ENCODE data around the gene GPC3. TPM values are rescaled to one million over a fixed set of nuclear protein-coding genes. Genes with fewer than 3 reads are reported as not detected.

The GPC3 gene
- total RNA-seq, 2 donors from 2014 or later, result not detected

- Mint-ChIP-seq H3K4me1 (ENCODE audit: low read depth in 2 of 2) (no peaks in the 10 kb centered on the region), H3K27me3 (peaks cover 5 to 26% of the 10 kb centered on the region in 2 donors)
Measured at GRCh38 chrX:133555782-133556458, 429.5 kb downstream of the GPC3 start.

GRCh38 chrX:133550665-133551485, 434.5 kb downstream of the GPC3 start:
- Mint-ChIP-seq H3K4me3 (no peak overlapping the region), H3K9me3 (no peaks in the 10 kb centered on the region), H3K27ac (no peak overlapping the region), H3K27me3 (peaks cover under 1 to 22% of the 10 kb centered on the region in 2 donors), H3K4me1 (ENCODE audit: low read depth in 2 of 2) (no peaks in the 10 kb centered on the region), H3K36me3 (peaks cover under 1% of the 10 kb centered on the region)
- DNase-seq (ENCODE audit: low spot score) (no peak), ATAC-seq (peak in 1 of 2 donors; percentile 24)

More at GRCh38 chrX:133555782-133556458, 429.5 kb downstream of the GPC3 start:
- H3K9me3 Mint-ChIP-seq, result no peaks in the 10 kb centered on the region
- no peak overlapping the region for H3K4me3 Mint-ChIP-seq
- H3K27ac Mint-ChIP-seq, result no peak overlapping the region
- peaks cover 5% of the 10 kb centered on the region for H3K36me3 Mint-ChIP-seq
- DNase-seq (ENCODE audit: low spot score), result no peak
- no peak for ATAC-seq

GRCh38 chrX:133549295-133549933, 436.0 kb downstream of the GPC3 start:
- no peaks in the 10 kb centered on the region for H3K9me3 Mint-ChIP-seq
- H3K27me3 Mint-ChIP-seq, result peaks cover 0 to 19% of the 10 kb centered on the region in 2 donors
- DNase-seq (ENCODE audit: low spot score), result no peak
- H3K27ac Mint-ChIP-seq, result no peak overlapping the region
- ATAC-seq, result no peak
- H3K36me3 Mint-ChIP-seq, result no peaks in the 10 kb centered on the region
- H3K4me1 Mint-ChIP-seq (ENCODE audit: low read depth in 2 of 2), result no peaks in the 10 kb centered on the region
- no peak overlapping the region for H3K4me3 Mint-ChIP-seq

- Mint-ChIP-seq H3K9me3 (no peaks in the 10 kb centered on the region), H3K36me3 (no peaks in the 10 kb centered on the region), H3K27ac (no peak overlapping the region), H3K4me1 (ENCODE audit: low read depth in 2 of 2) (no peaks in the 10 kb centered on the region), H3K27me3 (peaks cover 0 to 17% of the 10 kb centered on the region in 2 donors), H3K4me3 (no peak overlapping the region)
- ATAC-seq (no peak), DNase-seq (ENCODE audit: low spot score) (no peak)
Measured at GRCh38 chrX:133546441-133546840, 439.0 kb downstream of the GPC3 start.

GRCh38 chrX:133544778-133545177, 440.6 kb downstream of the GPC3 start:
- peaks cover 0 to 19% of the 10 kb centered on the region in 2 donors for H3K27me3 Mint-ChIP-seq
- no peaks in the 10 kb centered on the region for H3K4me1 Mint-ChIP-seq (ENCODE audit: low read depth in 2 of 2)

GRCh38 chrX:133544115-133544514, 441.3 kb downstream of the GPC3 start:
- no peak for DNase-seq (ENCODE audit: low spot score)
- ATAC-seq, result no peak
- H3K4me3 Mint-ChIP-seq, result no peak overlapping the region
- no peaks in the 10 kb centered on the region for H3K9me3 Mint-ChIP-seq
- H3K36me3 Mint-ChIP-seq, result no peaks in the 10 kb centered on the region
- no peaks in the 10 kb centered on the region for H3K4me1 Mint-ChIP-seq (ENCODE audit: low read depth in 2 of 2)
- no peak overlapping the region for H3K27ac Mint-ChIP-seq
- peaks cover 0 to 22% of the 10 kb centered on the region in 2 donors for H3K27me3 Mint-ChIP-seq

More at GRCh38 chrX:133544778-133545177, 440.6 kb downstream of the GPC3 start:
- DNase-seq (ENCODE audit: low spot score) (no peak), ATAC-seq (no peak)
- no peaks in the 10 kb centered on the region for H3K36me3 Mint-ChIP-seq
- no peaks in the 10 kb centered on the region for H3K9me3 Mint-ChIP-seq
- no peak overlapping the region for H3K27ac Mint-ChIP-seq
- H3K4me3 Mint-ChIP-seq, result no peak overlapping the region

GRCh38 chrX:133543654-133544053, 441.7 kb downstream of the GPC3 start:
- ATAC-seq (no peak), DNase-seq (ENCODE audit: low spot score) (no peak)
- Mint-ChIP-seq H3K4me3 (no peak overlapping the region), H3K27ac (no peak overlapping the region), H3K4me1 (ENCODE audit: low read depth in 2 of 2) (no peaks in the 10 kb centered on the region), H3K36me3 (no peaks in the 10 kb centered on the region), H3K9me3 (no peaks in the 10 kb centered on the region), H3K27me3 (peaks cover 0 to 18% of the 10 kb centered on the region in 2 donors)

- DNase-seq (ENCODE audit: low spot score) (no peak), ATAC-seq (no peak)
- Mint-ChIP-seq H3K4me3 (no peak overlapping the region), H3K27me3 (peaks cover 0 to 18% of the 10 kb centered on the region in 2 donors), H3K27ac (no peak overlapping the region), H3K9me3 (no peaks in the 10 kb centered on the region), H3K4me1 (ENCODE audit: low read depth in 2 of 2) (no peaks in the 10 kb centered on the region), H3K36me3 (no peaks in the 10 kb centered on the region)
Measured at GRCh38 chrX:133542476-133542875, 442.9 kb downstream of the GPC3 start.

- no peak overlapping the region for H3K27ac Mint-ChIP-seq
- H3K4me1 Mint-ChIP-seq (ENCODE audit: low read depth in 2 of 2), result no peaks in the 10 kb centered on the region
- DNase-seq (ENCODE audit: low spot score) (no peak), ATAC-seq (no peak)
- no peaks in the 10 kb centered on the region for H3K9me3 Mint-ChIP-seq
- peaks cover 0 to 20% of the 10 kb centered on the region in 2 donors for H3K27me3 Mint-ChIP-seq
- no peaks in the 10 kb centered on the region for H3K36me3 Mint-ChIP-seq
- H3K4me3 Mint-ChIP-seq, result no peak overlapping the region
Measured at GRCh38 chrX:133541021-133541420, 444.4 kb downstream of the GPC3 start.

- DNase-seq (ENCODE audit: low spot score) (no peak), ATAC-seq (no peak)
- H3K4me1 Mint-ChIP-seq (ENCODE audit: low read depth in 2 of 2), result no peaks in the 10 kb centered on the region
- H3K4me3 Mint-ChIP-seq, result no peak overlapping the region
- H3K9me3 Mint-ChIP-seq, result no peaks in the 10 kb centered on the region
- H3K27me3 Mint-ChIP-seq, result peaks cover 0 to 15% of the 10 kb centered on the region in 2 donors
- H3K27ac Mint-ChIP-seq, result no peak overlapping the region
- H3K36me3 Mint-ChIP-seq, result no peaks in the 10 kb centered on the region
Measured at GRCh38 chrX:133538148-133538547, 447.2 kb downstream of the GPC3 start.

GRCh38 chrX:133537142-133537541, 448.3 kb downstream of the GPC3 start:
- no peaks in the 10 kb centered on the region for H3K36me3 Mint-ChIP-seq
- H3K27me3 Mint-ChIP-seq, result peaks cover 0 to 15% of the 10 kb centered on the region in 2 donors
- no peaks in the 10 kb centered on the region for H3K9me3 Mint-ChIP-seq
- ATAC-seq (no peak), DNase-seq (ENCODE audit: low spot score) (no peak)
- H3K4me1 Mint-ChIP-seq (ENCODE audit: low read depth in 2 of 2), result no peaks in the 10 kb centered on the region
- H3K27ac Mint-ChIP-seq, result no peak overlapping the region
- no peak overlapping the region for H3K4me3 Mint-ChIP-seq

- H3K9me3 Mint-ChIP-seq, result no peaks in the 10 kb centered on the region
- peaks cover 0 to 10% of the 10 kb centered on the region in 2 donors for H3K27me3 Mint-ChIP-seq
- H3K4me3 Mint-ChIP-seq, result no peak overlapping the region
- ATAC-seq (no peak), DNase-seq (ENCODE audit: low spot score) (no peak)
- no peaks in the 10 kb centered on the region for H3K4me1 Mint-ChIP-seq (ENCODE audit: low read depth in 2 of 2)
- H3K27ac Mint-ChIP-seq, result no peak overlapping the region
- no peaks in the 10 kb centered on the region for H3K36me3 Mint-ChIP-seq
Measured at GRCh38 chrX:133535066-133535465, 450.3 kb downstream of the GPC3 start.

- Mint-ChIP-seq H3K36me3 (no peaks in the 10 kb centered on the region), H3K27me3 (peaks cover 0 to 6% of the 10 kb centered on the region in 2 donors), H3K4me1 (ENCODE audit: low read depth in 2 of 2) (no peaks in the 10 kb centered on the region), H3K4me3 (no peak overlapping the region), H3K9me3 (no peaks in the 10 kb centered on the region), H3K27ac (no peak overlapping the region)
- no peak for ATAC-seq
- no peak for DNase-seq (ENCODE audit: low spot score)
Measured at GRCh38 chrX:133534172-133534571, 451.2 kb downstream of the GPC3 start.

GRCh38 chrX:133533249-133533648, 452.1 kb downstream of the GPC3 start:
- DNase-seq (ENCODE audit: low spot score) (no peak), ATAC-seq (no peak)
- peaks cover 0 to 6% of the 10 kb centered on the region in 2 donors for H3K27me3 Mint-ChIP-seq
- no peaks in the 10 kb centered on the region for H3K9me3 Mint-ChIP-seq
- H3K36me3 Mint-ChIP-seq, result no peaks in the 10 kb centered on the region
- no peak overlapping the region for H3K27ac Mint-ChIP-seq
- no peak overlapping the region for H3K4me3 Mint-ChIP-seq
- H3K4me1 Mint-ChIP-seq (ENCODE audit: low read depth in 2 of 2), result no peaks in the 10 kb centered on the region
